T-helper 9 cell (primary cell): ENCODE results near the gene UBE2J2.
"Not testable (repeated sequence)": the region's sequence is repeated elsewhere in the genome, so short reads cannot be mapped to it uniquely, and the experiment has no call there.

ENCODE experiments used
- DNase-seq: peaks from one replicate; pipeline ENCODE4 v3.0.0-alpha.2; 2020
- total RNA-seq, 2 donors: gene quantifications; one replicate each; lab custom pipeline; 2026; lab: John Stamatoyannopoulos, UW

The UBE2J2 gene
- 36.7 to 67.4 reads per million in 2 donors for total RNA-seq

GRCh38 chr1:1273512-1274298, at the start of gene UBE2J2:
TSS of gene UBE2J2 (minus strand) at chr1:1273854. CDS start at chr1:1267992, 5,862 bp downstream.
- peak; percentile 92 for DNase-seq

DNA sequence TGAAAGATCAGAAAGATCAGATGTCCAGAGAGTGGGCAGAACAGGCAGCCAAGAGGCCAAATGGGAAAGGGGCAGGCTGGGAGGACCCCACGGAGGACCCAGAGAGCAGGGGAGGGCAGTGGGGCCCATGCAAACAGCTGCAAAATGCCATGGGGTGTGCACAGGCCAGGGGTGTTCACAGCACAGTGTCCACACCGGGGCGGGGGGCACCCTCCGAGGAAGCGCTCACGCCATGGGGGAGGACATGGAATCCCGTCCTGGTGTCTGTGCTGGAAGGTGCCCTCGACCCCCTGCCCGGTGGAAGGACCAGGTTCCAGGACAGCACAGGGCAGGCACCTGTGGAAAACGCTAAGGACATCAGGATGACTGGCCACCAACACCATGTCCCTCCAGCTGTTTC, 49.3 kb upstream of the UBE2J2 start:
- DNase-seq = no peak

DNA sequence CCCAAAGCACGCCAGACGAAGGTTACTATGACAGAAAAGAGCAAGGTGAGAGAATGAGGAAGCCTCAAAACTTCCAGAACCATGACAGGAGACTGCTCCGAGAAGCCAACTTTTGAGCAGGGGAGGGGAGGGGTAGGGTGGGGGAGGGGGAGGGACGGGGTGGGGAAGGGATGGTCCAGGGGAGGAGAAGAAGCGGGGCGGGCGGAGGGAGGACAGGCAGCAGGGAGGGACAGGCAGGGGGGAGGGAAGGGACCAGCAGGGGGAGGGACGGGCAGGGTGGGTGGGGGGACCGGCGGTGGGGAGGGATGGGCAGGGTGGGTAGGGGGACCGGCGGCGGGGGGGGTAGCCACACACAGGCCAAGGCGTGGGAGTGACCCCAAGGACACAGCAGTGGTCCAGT, 48.8 kb upstream of the UBE2J2 start:
- DNase-seq = no peak

DNA sequence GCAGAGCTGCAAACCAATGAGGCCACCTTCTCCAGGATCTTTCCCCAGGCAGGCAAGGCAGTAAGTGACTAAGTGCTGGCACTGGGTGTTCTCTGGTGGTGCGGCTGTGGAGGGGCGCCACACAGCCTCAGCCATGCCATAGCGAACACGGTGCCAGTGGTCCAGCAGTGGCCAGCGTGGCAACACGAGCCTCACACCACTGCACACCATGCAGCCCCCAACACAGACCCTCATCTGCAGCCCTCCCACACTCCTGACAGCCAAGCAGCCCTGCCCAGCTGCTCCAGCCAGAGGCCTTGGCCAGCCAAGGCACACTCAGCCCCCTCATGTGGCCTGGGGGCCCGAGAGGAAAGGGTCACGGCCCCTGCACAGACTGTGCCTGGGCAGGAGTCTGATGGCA, 47.8 kb upstream of the UBE2J2 start:
- DNase-seq = no peak

DNA sequence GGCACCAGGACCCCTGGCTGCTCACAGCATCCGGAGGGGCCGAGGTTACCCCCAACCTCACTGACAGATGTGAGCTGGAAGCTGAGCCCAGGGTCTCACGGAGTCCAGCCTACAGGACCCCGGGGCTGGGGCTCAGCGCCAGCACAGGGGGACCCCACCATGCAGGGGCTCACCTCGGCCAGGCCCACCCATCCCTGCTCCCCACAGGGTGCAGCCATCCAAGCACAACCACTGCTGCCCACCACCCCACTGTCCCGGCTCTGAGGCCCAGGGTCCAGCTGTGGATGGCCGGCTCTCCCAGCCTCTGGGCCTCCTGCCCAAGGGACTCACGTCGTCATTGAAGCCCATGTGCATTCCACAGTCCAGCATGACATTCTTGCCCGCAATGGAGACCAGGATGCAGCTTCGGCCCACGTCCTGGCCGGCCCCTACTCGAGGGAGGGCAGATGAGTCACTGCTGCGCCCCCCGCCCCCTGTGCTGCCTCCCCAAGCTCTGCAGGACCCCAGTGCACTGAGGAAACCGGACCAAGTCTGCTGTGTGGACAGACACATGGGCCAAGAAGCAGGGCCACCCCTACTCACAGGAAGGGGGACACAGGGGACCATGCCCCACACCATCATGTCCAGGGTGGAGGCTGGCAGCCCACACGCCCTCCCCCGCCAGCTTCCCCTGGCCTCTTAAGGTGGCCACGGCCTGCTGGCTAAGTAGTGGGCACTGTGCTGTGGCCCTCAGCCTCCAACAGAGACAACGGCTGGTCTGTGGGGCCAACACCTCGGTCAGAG, 47.2 kb upstream of the UBE2J2 start:
- no peak for DNase-seq

GRCh38 chr1:1319646-1319941, 45.9 kb upstream of the UBE2J2 start:
- no peak for DNase-seq

GRCh38 chr1:1318777-1319645, 45.4 kb upstream of the UBE2J2 start:
- no peak for DNase-seq

DNA sequence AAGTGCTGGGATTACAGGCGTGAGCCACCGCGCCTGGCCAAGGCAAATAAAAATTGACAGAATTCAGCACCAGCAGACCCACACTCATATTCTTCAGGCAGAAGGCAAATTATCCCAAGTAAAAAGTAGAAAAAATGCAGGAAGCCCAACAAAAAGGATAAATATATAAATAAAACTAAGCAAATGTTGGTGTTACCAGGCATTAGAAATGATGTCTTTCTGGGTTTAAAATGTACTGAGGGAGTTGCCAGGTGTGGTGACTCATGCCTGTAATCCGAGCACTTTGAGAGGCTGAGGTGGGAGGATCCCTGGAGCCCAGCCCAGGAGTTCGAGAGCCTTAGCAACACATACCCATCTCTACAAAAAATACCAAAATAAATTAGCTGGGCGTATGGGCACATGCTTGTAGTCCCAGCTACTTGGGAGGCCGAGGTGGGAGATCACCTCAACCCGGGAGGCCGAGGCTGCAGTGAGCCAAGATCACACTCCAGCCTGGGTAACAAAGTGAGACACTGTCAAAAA, 44.5 kb upstream of the UBE2J2 start:
- no peak for DNase-seq

DNA sequence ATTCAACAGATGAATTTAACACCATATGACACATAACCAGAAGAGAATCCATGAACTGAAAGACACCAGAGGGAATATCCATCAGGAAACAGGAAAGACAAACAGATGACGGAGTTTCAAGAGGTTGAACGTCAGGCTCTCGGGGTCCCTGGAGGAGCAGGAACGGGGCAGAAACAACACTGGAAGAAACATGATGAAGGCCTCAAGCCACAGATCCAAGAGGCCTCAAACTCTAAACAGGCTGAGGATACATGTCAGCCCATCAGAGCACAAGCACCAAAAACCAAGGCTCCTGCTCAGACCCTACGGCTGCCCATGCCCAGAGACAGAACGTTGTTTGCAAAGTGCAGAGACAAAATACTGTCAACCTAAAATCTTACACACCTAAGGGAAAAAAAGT, 43.8 kb upstream of the UBE2J2 start:
- DNase-seq = no peak

- DNase-seq = not testable (repeated sequence)
Measured at GRCh38 chr1:1316199-1316598, 42.5 kb upstream of the UBE2J2 start.

- DNase-seq = no peak
Measured at GRCh38 chr1:1315435-1315954, 41.8 kb upstream of the UBE2J2 start.

DNA sequence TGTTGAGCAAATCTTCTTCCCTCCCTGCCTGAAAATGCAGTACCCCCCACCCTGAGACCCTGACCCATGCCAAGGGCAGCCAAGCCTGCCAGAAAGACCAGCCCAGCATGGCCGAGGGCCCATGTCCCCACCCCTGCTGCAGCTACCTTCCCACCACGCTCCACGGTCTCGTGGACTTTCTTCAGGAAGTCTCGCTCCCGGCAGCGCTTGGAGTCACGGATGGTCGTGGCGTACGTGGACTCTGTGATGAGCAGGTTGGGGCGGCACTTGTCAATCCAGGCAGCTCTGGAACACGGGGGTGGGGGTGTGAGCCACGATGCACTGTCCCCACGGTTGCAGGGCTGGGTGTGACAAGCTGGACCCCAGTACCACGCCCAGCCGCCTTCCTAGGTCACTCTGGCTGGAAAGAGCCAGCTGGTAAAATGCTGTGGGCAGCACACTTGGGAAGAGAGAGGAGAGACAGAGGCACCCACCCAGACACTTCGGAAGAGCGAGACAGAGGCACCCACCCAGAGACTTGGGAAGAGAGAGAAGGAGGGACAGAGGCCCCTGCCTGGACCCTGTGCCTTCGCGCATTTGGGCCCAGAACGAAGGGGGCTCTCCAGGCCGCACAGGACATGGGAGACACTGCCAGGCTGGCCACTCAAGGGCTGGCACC, 41.2 kb upstream of the UBE2J2 start:
- DNase-seq = no peak

- no peak for DNase-seq
Measured at GRCh38 chr1:1314237-1314586, 40.6 kb upstream of the UBE2J2 start.

DNA sequence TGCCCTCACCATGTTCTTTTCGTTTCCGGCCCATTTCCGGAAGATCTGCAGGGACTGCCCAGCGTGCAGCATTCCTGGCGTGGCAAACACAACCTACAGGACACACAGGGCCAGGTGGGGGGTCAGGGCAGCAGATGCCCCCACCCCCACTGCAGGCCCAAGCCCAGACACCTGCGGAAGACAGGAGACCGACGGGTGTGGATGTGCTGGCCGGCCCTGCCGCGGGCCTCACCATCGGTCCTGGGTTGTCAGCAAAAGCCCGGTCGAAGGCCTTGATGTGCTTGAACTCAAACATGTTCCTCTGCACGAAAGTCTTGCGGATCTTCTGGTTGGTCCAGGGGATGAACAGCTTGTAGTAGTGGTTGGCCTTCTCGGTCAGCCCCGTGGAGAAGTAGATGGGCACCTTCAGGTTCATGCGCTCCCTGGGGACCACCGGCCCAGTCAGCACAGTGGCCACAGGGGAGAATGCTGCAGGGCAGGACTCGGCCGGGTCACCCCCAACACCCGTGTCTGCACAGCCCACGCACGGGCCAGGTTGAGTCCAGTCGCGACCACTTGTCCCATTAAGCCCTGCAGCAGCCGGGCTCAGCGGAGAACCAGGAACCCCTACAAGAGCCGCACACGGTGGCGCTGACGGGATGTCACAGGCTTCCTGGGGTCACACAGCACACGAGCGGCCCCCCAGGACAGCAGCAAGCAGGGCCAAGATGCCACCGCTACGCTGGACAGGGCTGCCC, 40.0 kb upstream of the UBE2J2 start:
- no peak for DNase-seq

DNA sequence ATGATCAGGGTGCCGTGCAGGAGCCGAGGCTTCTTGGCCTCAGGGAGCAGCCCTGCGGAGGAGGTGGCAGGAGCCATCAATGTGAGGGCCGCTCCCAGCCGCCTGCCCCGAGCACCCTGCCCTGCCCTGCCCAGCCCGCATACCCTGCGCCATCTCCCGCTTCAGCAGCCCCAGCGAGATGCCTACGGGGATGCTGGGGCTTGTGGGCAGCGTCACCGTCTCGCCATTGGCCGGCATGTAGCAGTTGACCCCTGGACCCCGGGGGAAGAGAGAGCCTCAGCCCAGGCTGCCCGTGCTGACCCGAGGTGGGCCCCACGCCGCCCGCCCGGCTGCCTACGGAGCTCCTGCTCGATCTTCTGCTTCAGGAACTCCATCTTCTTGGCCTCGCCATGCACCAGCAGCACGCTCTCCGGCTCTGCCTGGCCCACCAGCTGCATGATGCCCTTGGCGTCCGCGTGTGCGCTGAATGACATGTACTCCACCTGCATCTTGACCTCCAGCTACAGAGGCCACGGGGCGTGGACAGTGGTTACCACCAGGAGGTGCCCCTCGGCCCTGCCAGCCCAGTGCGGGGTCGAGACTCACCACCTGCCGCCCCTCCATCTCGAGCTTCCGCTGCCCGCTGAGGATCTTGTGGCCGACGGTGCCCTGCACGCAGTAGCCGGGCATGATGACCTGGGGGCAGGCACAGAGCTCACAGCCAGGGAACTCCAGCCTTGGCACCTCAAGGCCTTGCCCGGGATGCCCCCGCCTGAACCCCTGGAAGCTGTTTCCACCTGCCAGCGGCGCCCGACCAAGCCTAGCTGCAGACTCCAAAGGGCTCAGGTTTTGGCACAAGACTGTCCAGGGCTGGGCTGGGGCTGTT, 39.0 kb upstream of the UBE2J2 start:
- DNase-seq = no peak

GRCh38 chr1:1311107-1312104, 37.8 kb upstream of the UBE2J2 start:
- no peak for DNase-seq

DNA sequence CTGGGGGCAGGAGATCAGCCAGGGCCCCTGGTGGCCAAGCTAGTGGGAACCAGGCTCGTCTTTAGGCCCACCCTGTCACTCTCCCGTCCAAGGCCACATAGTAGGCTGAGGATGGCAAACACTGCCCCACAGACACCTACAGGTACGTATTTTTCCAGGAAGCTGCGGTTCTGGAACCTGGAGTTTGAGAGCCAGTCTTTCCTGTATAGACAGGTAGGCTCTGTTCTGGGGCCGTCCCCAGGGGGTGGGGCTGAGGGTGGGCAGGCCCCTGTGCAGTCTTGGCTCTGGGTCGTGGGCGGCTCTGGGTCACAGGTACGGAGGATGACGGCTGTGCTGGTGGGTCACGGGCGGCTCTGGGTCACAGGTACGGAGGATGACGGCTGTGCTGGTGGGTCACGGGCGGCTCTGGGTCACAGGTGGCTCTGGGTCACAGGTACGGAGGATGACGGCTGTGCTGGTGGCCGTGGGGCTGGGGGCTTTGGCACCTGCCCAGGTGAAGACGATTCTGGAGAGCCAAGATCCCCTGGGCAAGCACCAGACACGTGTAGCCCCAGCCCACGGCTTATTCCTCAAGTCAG, 36.9 kb upstream of the UBE2J2 start:
- DNase-seq = no peak

- DNase-seq = no peak
Measured at GRCh38 chr1:1310109-1310385, 36.4 kb upstream of the UBE2J2 start.
